Measurements from ENCODE around the gene CCBE1. TPM values are rescaled to one million over a fixed set of nuclear protein-coding genes. Genes with fewer than 3 reads are reported as not detected.

CCBE1 gene
- total RNA-seq, 3 donors from 2014 or later (not counting 1 experiment from before 2014, with no cell fraction given) = 0.05 TPM; not detected in 2

- H3K36me3 ChIP-seq (ENCODE audit: control insufficient read depth, insufficient read depth, low read length) = no peaks in the 10 kb centered on the region
- Mint-ChIP-seq H3K36me3 (no peaks in the 10 kb centered on the region), H3K4me1 (no peaks in the 10 kb centered on the region), H3K27me3 (ENCODE audit: low read depth in 2 of 2) (no peaks in the 10 kb centered on the region), H3K4me3 (no peak overlapping the region), H3K27ac (no peak overlapping the region), H3K9me3 (no peaks in the 10 kb centered on the region)
- no peaks in the 10 kb centered on the region for H3K27me3 ChIP-seq (ENCODE audit: control insufficient read depth, insufficient read depth, low read length)
- no peak overlapping the region for H3K4me3 ChIP-seq (ENCODE audit: low read length)
- no peak for TF ChIP-seq CTCF (IDR thresholded peaks at IDR 0.05)
- no CpG with 5 or more reads among the region's 2 CpGs for WGBS (ENCODE audit: insufficient coverage)
- no peak overlapping the region for H3K27ac ChIP-seq (ENCODE audit: low read length)
- intact Hi-C loops (cut with micrococcal nuclease) = no loop called here
- no peak for DNase-seq
- H3K4me1 ChIP-seq (ENCODE audit: control insufficient read depth, insufficient read depth, low read length) = no peaks in the 10 kb centered on the region
- no peak for ATAC-seq
- H3K9me3 ChIP-seq (ENCODE audit: control insufficient read depth, insufficient read depth, low read length) = no peaks in the 10 kb centered on the region
Measured at GRCh38 chr18:59646963-59647307, 50.3 kb downstream of the CCBE1 start.

GRCh38 chr18:59646228-59646962 is 50.8 kb downstream of the CCBE1 start:
- Histone ChIP-seq H3K27me3 (ENCODE audit: control insufficient read depth, insufficient read depth, low read length) (no peaks in the 10 kb centered on the region), H3K36me3 (ENCODE audit: control insufficient read depth, insufficient read depth, low read length) (no peaks in the 10 kb centered on the region), H3K27ac (ENCODE audit: low read length) (no peak overlapping the region), H3K9me3 (ENCODE audit: control insufficient read depth, insufficient read depth, low read length) (no peaks in the 10 kb centered on the region), H3K4me3 (ENCODE audit: low read length) (no peak overlapping the region), H3K4me1 (ENCODE audit: control insufficient read depth, insufficient read depth, low read length) (no peaks in the 10 kb centered on the region)
- WGBS (ENCODE audit: insufficient coverage) = 74% methylated on average over 11 of the region's 11 CpGs
- intact Hi-C loops (cut with micrococcal nuclease) = no loop called here
- Mint-ChIP-seq H3K4me3 (no peak overlapping the region), H3K27ac (no peak overlapping the region), H3K36me3 (no peaks in the 10 kb centered on the region), H3K9me3 (peaks cover 0 to 2% of the 10 kb centered on the region in 2 donors), H3K27me3 (ENCODE audit: low read depth in 2 of 2) (peaks cover 0 to 3% of the 10 kb centered on the region in 2 donors), H3K4me1 (no peaks in the 10 kb centered on the region)
- no peak for DNase-seq
- no peak for ATAC-seq
- no peak for TF ChIP-seq CTCF (IDR thresholded peaks at IDR 0.05)

GRCh38 chr18:59643740-59644139 is 53.5 kb downstream of the CCBE1 start:
- ATAC-seq = no peak
- H3K4me1 ChIP-seq (ENCODE audit: control insufficient read depth, insufficient read depth, low read length) = no peaks in the 10 kb centered on the region
- intact Hi-C loops (cut with micrococcal nuclease) = no loop called here
- Mint-ChIP-seq H3K36me3 (no peaks in the 10 kb centered on the region), H3K27ac (no peak overlapping the region), H3K27me3 (ENCODE audit: low read depth in 2 of 2) (peaks cover 0 to 6% of the 10 kb centered on the region in 2 donors), H3K4me3 (no peak overlapping the region), H3K4me1 (no peaks in the 10 kb centered on the region), H3K9me3 (peaks cover 0 to 4% of the 10 kb centered on the region in 2 donors)
- no peak for TF ChIP-seq CTCF (IDR thresholded peaks at IDR 0.05)
- DNase-seq = no peak
- no peaks in the 10 kb centered on the region for H3K9me3 ChIP-seq (ENCODE audit: control insufficient read depth, insufficient read depth, low read length)
- WGBS (ENCODE audit: insufficient coverage) = 95% methylated on average over 6 of the region's 6 CpGs
- H3K27me3 ChIP-seq (ENCODE audit: control insufficient read depth, insufficient read depth, low read length) = no peaks in the 10 kb centered on the region
- no peak overlapping the region for H3K27ac ChIP-seq (ENCODE audit: low read length)
- no peak overlapping the region for H3K4me3 ChIP-seq (ENCODE audit: low read length)
- no peaks in the 10 kb centered on the region for H3K36me3 ChIP-seq (ENCODE audit: control insufficient read depth, insufficient read depth, low read length)

- intact Hi-C loops (cut with micrococcal nuclease) = no loop called here
Measured at GRCh38 chr18:59640721-59641120, 56.5 kb downstream of the CCBE1 start.

More at GRCh38 chr18:59640721-59641120, 56.5 kb downstream of the CCBE1 start:
- Histone ChIP-seq H3K36me3 (ENCODE audit: control insufficient read depth, insufficient read depth, low read length) (no peaks in the 10 kb centered on the region), H3K27ac (ENCODE audit: low read length) (no peak overlapping the region), H3K27me3 (ENCODE audit: control insufficient read depth, insufficient read depth, low read length) (no peaks in the 10 kb centered on the region), H3K4me1 (ENCODE audit: control insufficient read depth, insufficient read depth, low read length) (no peaks in the 10 kb centered on the region), H3K4me3 (ENCODE audit: low read length) (no peak overlapping the region), H3K9me3 (ENCODE audit: control insufficient read depth, insufficient read depth, low read length) (no peaks in the 10 kb centered on the region)
- ATAC-seq = no peak
- no peak for TF ChIP-seq CTCF (IDR thresholded peaks at IDR 0.05)
- WGBS (ENCODE audit: insufficient coverage) = 90% methylated on average over 3 of the region's 3 CpGs
- H3K36me3 Mint-ChIP-seq = no peaks in the 10 kb centered on the region
- H3K4me1 Mint-ChIP-seq = no peaks in the 10 kb centered on the region
- no peak overlapping the region for H3K27ac Mint-ChIP-seq
- H3K4me3 Mint-ChIP-seq = no peak overlapping the region
- H3K27me3 Mint-ChIP-seq (ENCODE audit: low read depth in 2 of 2) = peaks cover 0 to 6% of the 10 kb centered on the region in 2 donors
- DNase-seq = no peak
- H3K9me3 Mint-ChIP-seq = peaks cover 0 to 4% of the 10 kb centered on the region in 2 donors

Data from natural killer cell (primary cell).